ENCODE measurements around the gene TRPC1.

The TRPC1 gene

DNA sequence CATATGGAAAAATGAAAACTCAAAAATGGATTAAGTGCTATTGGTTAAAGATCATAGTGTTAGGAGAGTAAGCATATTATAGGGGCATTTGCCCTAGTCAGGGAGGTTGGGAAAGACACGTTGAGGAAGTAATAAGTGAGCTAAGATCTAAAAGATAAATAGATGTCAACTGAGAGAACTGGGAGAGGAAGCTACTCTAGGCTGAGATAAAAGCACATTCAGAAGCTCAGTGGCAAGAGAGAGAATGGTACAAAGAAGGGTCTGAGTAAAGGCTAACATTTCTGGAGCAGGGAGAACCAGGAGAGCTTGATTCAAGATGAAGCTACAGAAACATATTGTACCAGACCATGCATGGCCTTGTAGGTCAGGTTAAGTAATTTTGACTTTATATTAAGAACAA lies 63.9 kb downstream of the TRPC1 start:
- FAIRE-seq (no peak), DNase-seq (ENCODE audit: insufficient read length, low spot score) (no peak)
- no peak for TF ChIP-seq POLR2AphosphoS5 (IDR thresholded peaks at IDR 0.05; ENCODE audit: low read depth, low read length)
- TF ChIP-seq POLR2A (IDR thresholded peaks at IDR 0.05; ENCODE audit: low read depth, low read length), result no peak
- no peak for TF ChIP-seq POU2F2 (IDR thresholded peaks at IDR 0.05; ENCODE audit: low read depth, low read length)
- no peak for TF ChIP-seq SPI1 (IDR thresholded peaks at IDR 0.05; ENCODE audit: low read depth, low read length)
- TF ChIP-seq PAX5 (IDR thresholded peaks at IDR 0.05; ENCODE audit: insufficient read depth, low read length, severe bottlenecking), result no peak
- TF ChIP-seq TAF1 (IDR thresholded peaks at IDR 0.05; ENCODE audit: low read depth, low read length), result no peak

DNA sequence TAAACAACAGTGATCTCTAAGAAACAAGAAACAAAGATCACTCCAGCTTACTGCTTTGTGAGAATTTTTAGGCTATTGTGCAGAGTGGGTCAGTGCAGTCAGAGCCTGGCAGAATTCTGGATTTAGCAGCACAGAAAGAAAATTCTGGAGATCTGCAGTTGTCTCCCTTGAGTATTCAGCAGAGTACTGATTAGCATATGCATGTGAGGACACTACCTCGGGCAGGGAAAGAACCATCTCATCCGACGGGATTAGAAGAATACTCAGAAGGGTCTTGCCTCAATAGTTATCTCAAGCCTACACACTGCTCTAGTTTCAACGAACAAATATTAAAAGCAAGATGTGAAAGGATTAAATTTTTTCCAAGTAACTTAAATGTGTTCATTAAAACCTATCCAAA lies 70.7 kb downstream of the TRPC1 start:
- no peak for TF ChIP-seq PAX5 (IDR thresholded peaks at IDR 0.05; ENCODE audit: insufficient read depth, low read length, severe bottlenecking)
- TF ChIP-seq TAF1 (IDR thresholded peaks at IDR 0.05; ENCODE audit: low read depth, low read length), result no peak
- no peak for TF ChIP-seq POLR2AphosphoS5 (IDR thresholded peaks at IDR 0.05; ENCODE audit: low read depth, low read length)
- no peak for TF ChIP-seq SPI1 (IDR thresholded peaks at IDR 0.05; ENCODE audit: low read depth, low read length)
- TF ChIP-seq POU2F2 (IDR thresholded peaks at IDR 0.05; ENCODE audit: low read depth, low read length), result no peak
- TF ChIP-seq POLR2A (IDR thresholded peaks at IDR 0.05; ENCODE audit: low read depth, low read length), result no peak
- FAIRE-seq, result peak; percentile 41

DNA sequence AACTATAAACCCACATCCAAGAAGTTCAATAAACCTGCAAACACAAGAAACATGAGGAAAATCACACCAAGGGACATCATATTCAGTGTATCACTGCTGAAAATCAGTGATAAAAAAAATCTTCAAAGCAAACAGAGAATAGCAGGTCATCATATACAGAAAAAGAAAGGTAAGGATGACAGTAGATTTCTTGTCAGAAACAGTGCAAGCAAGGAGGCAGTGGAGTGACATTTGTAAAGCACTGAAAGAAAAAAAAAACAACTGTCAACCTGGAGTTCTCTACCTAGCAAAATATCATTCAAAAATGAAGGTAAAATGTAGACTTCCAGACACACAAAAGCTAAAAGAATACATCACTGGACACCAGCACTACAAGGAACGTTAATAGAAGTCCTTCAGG lies 71.5 kb downstream of the TRPC1 start:
- no peak for DNase-seq (ENCODE audit: insufficient read length, low spot score)
- TF ChIP-seq POLR2A (IDR thresholded peaks at IDR 0.05; ENCODE audit: low read depth, low read length) (no peak), SPI1 (IDR thresholded peaks at IDR 0.05; ENCODE audit: low read depth, low read length) (no peak), POLR2AphosphoS5 (IDR thresholded peaks at IDR 0.05; ENCODE audit: low read depth, low read length) (no peak), TAF1 (IDR thresholded peaks at IDR 0.05; ENCODE audit: low read depth, low read length) (no peak), PAX5 (IDR thresholded peaks at IDR 0.05; ENCODE audit: insufficient read depth, low read length, severe bottlenecking) (no peak), POU2F2 (IDR thresholded peaks at IDR 0.05; ENCODE audit: low read depth, low read length) (no peak)
- FAIRE-seq, result no peak

More for the DNA sequence above, 70.7 kb downstream of the TRPC1 start:
- DNase-seq (ENCODE audit: insufficient read length, low spot score), result no peak

DNA sequence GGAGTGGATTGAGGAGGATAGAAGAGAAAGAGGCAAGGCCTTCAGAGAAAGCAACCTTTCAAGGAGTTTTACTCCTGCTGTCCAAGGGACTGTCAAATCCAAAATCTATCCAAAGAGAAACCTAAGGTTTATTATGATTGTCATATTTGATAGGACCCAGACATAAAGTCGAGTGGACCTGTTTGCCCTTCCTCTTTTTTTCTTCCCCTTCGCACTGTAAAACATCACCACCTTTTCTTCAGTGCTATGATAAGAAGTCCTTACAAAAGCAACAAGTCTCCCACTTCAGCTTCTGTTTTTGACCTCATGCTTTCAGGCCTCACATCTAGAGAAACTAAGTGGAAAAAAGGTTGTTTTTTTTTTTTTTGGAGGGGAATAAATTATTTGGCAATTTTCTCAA lies 73.0 kb downstream of the TRPC1 start:
- no peak for TF ChIP-seq POU2F2 (IDR thresholded peaks at IDR 0.05; ENCODE audit: low read depth, low read length)
- TF ChIP-seq POLR2AphosphoS5 (IDR thresholded peaks at IDR 0.05; ENCODE audit: low read depth, low read length), result no peak
- TF ChIP-seq PAX5 (IDR thresholded peaks at IDR 0.05; ENCODE audit: insufficient read depth, low read length, severe bottlenecking), result no peak
- TF ChIP-seq SPI1 (IDR thresholded peaks at IDR 0.05; ENCODE audit: low read depth, low read length), result no peak
- TF ChIP-seq POLR2A (IDR thresholded peaks at IDR 0.05; ENCODE audit: low read depth, low read length), result no peak
- TF ChIP-seq TAF1 (IDR thresholded peaks at IDR 0.05; ENCODE audit: low read depth, low read length), result no peak
- DNase-seq (ENCODE audit: insufficient read length, low spot score) (no peak), FAIRE-seq (no peak)

DNA sequence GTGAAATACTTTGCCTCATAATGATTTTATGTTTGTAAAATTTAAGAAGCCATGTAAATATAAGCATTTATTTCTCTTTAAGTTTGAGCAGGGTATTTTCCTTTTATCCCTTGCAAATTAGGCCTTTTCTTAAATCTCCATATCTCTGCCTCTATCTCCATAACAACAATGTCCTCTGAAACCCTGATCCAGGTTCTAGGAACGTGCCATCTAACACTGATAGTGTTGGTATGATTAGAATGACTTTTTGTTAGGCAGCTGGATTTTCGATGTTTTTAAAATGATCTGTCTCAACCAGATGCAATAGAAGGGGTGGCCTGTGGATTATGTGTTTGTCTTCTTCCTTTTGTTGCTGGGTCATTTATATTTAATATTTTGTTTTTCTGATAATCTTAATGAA lies 77.9 kb downstream of the TRPC1 start:
- FAIRE-seq, result no peak
- DNase-seq (ENCODE audit: insufficient read length, low spot score), result no peak
- no peak for TF ChIP-seq POU2F2 (IDR thresholded peaks at IDR 0.05; ENCODE audit: low read depth, low read length)
- no peak for TF ChIP-seq SPI1 (IDR thresholded peaks at IDR 0.05; ENCODE audit: low read depth, low read length)
- TF ChIP-seq POLR2AphosphoS5 (IDR thresholded peaks at IDR 0.05; ENCODE audit: low read depth, low read length), result no peak
- no peak for TF ChIP-seq POLR2A (IDR thresholded peaks at IDR 0.05; ENCODE audit: low read depth, low read length)
- no peak for TF ChIP-seq PAX5 (IDR thresholded peaks at IDR 0.05; ENCODE audit: insufficient read depth, low read length, severe bottlenecking)
- no peak for TF ChIP-seq TAF1 (IDR thresholded peaks at IDR 0.05; ENCODE audit: low read depth, low read length)

DNA sequence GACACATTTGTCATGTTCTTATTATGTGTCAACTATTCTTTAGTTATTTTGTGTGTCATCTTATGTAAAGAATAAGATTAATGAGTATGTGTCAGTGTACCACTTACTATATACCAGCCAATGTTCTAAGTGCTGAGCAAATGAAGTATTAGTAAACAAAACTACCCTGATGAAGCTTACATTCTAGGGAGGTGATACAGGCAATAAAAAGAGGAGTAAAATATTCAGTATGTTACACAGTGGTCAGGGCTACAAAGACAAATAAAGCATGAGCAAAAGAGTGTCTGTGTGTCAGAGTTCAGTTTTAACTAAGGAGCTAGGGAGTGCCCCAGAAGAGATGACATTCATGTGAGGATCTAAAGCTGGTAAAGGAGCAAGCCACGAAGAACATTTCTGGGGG lies 79.1 kb downstream of the TRPC1 start:
- TF ChIP-seq SPI1 (IDR thresholded peaks at IDR 0.05; ENCODE audit: low read depth, low read length) (no peak), TAF1 (IDR thresholded peaks at IDR 0.05; ENCODE audit: low read depth, low read length) (no peak), POLR2A (IDR thresholded peaks at IDR 0.05; ENCODE audit: low read depth, low read length) (no peak), POLR2AphosphoS5 (IDR thresholded peaks at IDR 0.05; ENCODE audit: low read depth, low read length) (no peak), PAX5 (IDR thresholded peaks at IDR 0.05; ENCODE audit: insufficient read depth, low read length, severe bottlenecking) (no peak), POU2F2 (IDR thresholded peaks at IDR 0.05; ENCODE audit: low read depth, low read length) (no peak)
- FAIRE-seq (no peak), DNase-seq (ENCODE audit: insufficient read length, low spot score) (no peak)

DNA sequence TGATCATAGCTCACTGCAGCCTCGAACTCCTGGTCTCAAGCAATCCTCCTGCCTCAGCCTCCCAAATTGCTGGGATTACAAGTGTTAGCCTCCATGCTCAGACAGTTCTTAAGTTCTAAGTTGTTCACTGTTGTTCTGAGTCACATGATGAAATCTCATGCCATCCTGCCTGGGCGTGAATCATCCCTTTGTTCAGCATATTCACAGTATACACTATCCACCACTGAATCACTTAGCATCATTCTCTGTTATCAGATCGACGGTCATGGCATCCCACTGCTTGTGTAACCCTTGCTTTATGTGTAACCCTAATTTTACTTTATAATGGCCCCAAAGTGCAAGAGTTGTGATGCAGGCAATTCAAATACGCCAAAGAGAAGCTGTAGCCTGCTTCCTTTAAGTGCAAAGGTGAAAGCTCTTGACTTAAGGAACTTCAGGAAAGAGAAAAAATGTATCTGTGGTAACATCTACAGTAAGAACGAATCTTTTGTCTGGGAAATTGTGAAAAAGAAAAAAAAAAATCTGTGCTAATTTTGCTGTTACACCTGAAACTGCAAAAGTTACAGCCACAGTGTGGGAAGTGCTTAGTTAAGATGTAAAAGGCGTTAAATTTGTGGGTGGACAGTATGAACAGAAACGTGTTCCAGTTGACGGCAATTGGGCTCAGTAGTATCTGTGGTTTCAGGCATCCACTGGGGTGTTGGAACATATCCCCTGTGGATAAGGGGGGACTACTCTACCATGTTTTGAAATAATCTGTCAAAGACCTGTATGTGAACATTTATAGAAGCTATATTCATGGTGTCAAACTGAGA lies 84.5 kb downstream of the TRPC1 start:
- DNase-seq (ENCODE audit: insufficient read length, low spot score) (no peak), FAIRE-seq (no peak)
- TF ChIP-seq POLR2AphosphoS5 (IDR thresholded peaks at IDR 0.05; ENCODE audit: low read depth, low read length), result no peak
- TF ChIP-seq SPI1 (IDR thresholded peaks at IDR 0.05; ENCODE audit: low read depth, low read length), result no peak
- no peak for TF ChIP-seq POU2F2 (IDR thresholded peaks at IDR 0.05; ENCODE audit: low read depth, low read length)
- TF ChIP-seq PAX5 (IDR thresholded peaks at IDR 0.05; ENCODE audit: insufficient read depth, low read length, severe bottlenecking), result no peak
- TF ChIP-seq POLR2A (IDR thresholded peaks at IDR 0.05; ENCODE audit: low read depth, low read length), result no peak
- TF ChIP-seq TAF1 (IDR thresholded peaks at IDR 0.05; ENCODE audit: low read depth, low read length), result no peak

DNA sequence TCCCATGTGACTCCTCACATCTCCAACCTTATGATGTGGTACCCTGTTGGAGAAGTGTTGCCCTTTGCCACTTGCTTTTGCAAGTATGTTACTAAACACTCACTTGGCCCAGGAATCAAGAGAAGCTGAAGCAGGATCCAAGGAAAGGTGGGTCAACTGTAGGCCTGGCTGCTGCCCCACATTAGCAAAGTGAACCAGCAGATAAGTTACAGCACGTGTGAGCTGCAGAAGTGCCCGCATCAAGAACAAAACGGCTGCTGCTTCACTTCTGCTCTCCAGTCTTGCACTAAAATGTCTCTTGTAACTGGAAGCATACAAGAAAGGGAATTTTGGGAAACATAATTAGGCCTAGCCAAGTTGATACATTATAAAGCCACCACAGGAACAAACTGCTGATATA lies 85.4 kb downstream of the TRPC1 start:
- TF ChIP-seq TAF1 (IDR thresholded peaks at IDR 0.05; ENCODE audit: low read depth, low read length) (no peak), POLR2A (IDR thresholded peaks at IDR 0.05; ENCODE audit: low read depth, low read length) (no peak), SPI1 (IDR thresholded peaks at IDR 0.05; ENCODE audit: low read depth, low read length) (no peak), POLR2AphosphoS5 (IDR thresholded peaks at IDR 0.05; ENCODE audit: low read depth, low read length) (no peak), PAX5 (IDR thresholded peaks at IDR 0.05; ENCODE audit: insufficient read depth, low read length, severe bottlenecking) (no peak), POU2F2 (IDR thresholded peaks at IDR 0.05; ENCODE audit: low read depth, low read length) (no peak)
- FAIRE-seq (no peak), DNase-seq (ENCODE audit: insufficient read length, low spot score) (no peak)

DNA sequence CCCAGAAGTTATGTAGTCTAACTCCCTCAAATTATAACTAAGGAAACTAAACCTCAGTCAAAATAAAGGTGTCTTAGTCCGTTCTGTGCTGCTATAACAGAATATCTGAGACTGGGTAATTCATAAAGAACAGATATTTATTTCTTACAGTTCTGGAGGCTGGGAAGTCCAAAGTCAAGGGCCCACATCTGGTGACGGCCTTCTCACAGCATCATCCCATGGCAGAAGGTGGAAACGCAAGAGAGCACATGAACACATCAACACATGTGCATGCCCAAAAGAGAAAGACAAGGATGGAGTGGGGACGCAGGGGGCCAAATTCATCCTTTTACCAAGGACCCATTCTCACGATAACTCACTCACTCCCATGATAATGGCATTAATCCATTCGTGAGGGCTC lies 92.0 kb downstream of the TRPC1 start:
- TF ChIP-seq SPI1 (IDR thresholded peaks at IDR 0.05; ENCODE audit: low read depth, low read length) (no peak), POLR2AphosphoS5 (IDR thresholded peaks at IDR 0.05; ENCODE audit: low read depth, low read length) (no peak), POU2F2 (IDR thresholded peaks at IDR 0.05; ENCODE audit: low read depth, low read length) (no peak), TAF1 (IDR thresholded peaks at IDR 0.05; ENCODE audit: low read depth, low read length) (no peak), POLR2A (IDR thresholded peaks at IDR 0.05; ENCODE audit: low read depth, low read length) (no peak), PAX5 (IDR thresholded peaks at IDR 0.05; ENCODE audit: insufficient read depth, low read length, severe bottlenecking) (no peak)
- DNase-seq (ENCODE audit: insufficient read length, low spot score) (no peak), FAIRE-seq (no peak)

Data from GM12891 (cell line).